Adrenal gland (tissue), 5 donors: ENCODE results near the gene MRPS25.

Experiments
- CTCF ChIP-seq, 6 experiments: fragments of 450-650 bp in 4 of 6; fragments of 200-600 bp in 2 of 6; sonication (generic) in 1 of 6; IDR thresholded peaks; 1 replicate in 5 of 6; 2 replicates in 1 of 6; pipeline versions ENCODE4 v1.5.1 to v1.8.0; 2016 to 2021; ENCODE audit warnings: antibody characterized with exemption in 6 of 6, mild to moderate bottlenecking in 2 of 6, moderate library complexity in 1 of 6
- POLR2A ChIP-seq, 2 donors: fragments of 450-650 bp; IDR thresholded peaks; one replicate each; pipeline ENCODE4 v1.6.1; 2017; ENCODE audit warnings: antibody characterized with exemption in 2 of 2, mild to moderate bottlenecking in 2 of 2, moderate library complexity in 1 of 2
- donor health status: DM: no; HTN: no; CAD: no.

- TF ChIP-seq CTCF (IDR thresholded peaks at IDR 0.05) (no peak), POLR2A (IDR thresholded peaks at IDR 0.05) (no peak)
These were observed 57.4 kb downstream of the MRPS25 start for GRCh38 chr3:15007681-15008141.
